NT2/D1 (cell line): ENCODE results near the gene MDGA2.
A peak's percentile ranks its signal among the peaks of the same experiment; 100 is the strongest.

Source experiments
- DNase-seq: peaks from one replicate; pipeline ENCODE4 v3.0.0-alpha.2; 2011; ENCODE audit warnings: low read depth, low spot score
- H3K27me3 ChIP-seq: 2 replicates; pipeline ENCODE4 v1.6.0; 2011; ENCODE audit warnings: mild to moderate bottlenecking; ENCODE audit not compliant: insufficient read length, insufficient read depth
- H3K36me3 ChIP-seq: 2 replicates; pipeline ENCODE4 v1.6.1; 2011; ENCODE audit warnings: mild to moderate bottlenecking, low read length, mixed read lengths; ENCODE audit not compliant: insufficient read depth, insufficient read length
- H3K4me1 ChIP-seq: 2 replicates; pipeline ENCODE4 v1.5.1; 2011; ENCODE audit not compliant: insufficient read depth, insufficient read length
- H3K4me3 ChIP-seq: 2 replicates; pipeline ENCODE4 v1.5.1; 2011; ENCODE audit warnings: low read depth; ENCODE audit not compliant: insufficient read length
- H3K9ac ChIP-seq: 2 replicates; pipeline ENCODE4 v1.6.0; 2011; ENCODE audit warnings: low read depth; ENCODE audit not compliant: insufficient read length
- H3K9me3 ChIP-seq: 2 replicates; pipeline ENCODE4 v1.5.1; 2011; ENCODE audit warnings: mild to moderate bottlenecking, low read length; ENCODE audit not compliant: insufficient read depth
- SUZ12 ChIP-seq: IDR thresholded peaks from 2 replicates; pipeline ENCODE4 v1.6.1; 2011; ENCODE audit not compliant: insufficient read length, insufficient read depth; ENCODE audit errors: extremely low read depth
- YY1 ChIP-seq: IDR thresholded peaks from 2 replicates; pipeline ENCODE4 v1.6.1; 2011; ENCODE audit not compliant: insufficient read length, insufficient read depth
- ZNF274 ChIP-seq: IDR thresholded peaks from 2 replicates; pipeline ENCODE4 v1.6.1; 2011; ENCODE audit warnings: mild to moderate bottlenecking, low read depth, low read length

Gene MDGA2

DNA sequence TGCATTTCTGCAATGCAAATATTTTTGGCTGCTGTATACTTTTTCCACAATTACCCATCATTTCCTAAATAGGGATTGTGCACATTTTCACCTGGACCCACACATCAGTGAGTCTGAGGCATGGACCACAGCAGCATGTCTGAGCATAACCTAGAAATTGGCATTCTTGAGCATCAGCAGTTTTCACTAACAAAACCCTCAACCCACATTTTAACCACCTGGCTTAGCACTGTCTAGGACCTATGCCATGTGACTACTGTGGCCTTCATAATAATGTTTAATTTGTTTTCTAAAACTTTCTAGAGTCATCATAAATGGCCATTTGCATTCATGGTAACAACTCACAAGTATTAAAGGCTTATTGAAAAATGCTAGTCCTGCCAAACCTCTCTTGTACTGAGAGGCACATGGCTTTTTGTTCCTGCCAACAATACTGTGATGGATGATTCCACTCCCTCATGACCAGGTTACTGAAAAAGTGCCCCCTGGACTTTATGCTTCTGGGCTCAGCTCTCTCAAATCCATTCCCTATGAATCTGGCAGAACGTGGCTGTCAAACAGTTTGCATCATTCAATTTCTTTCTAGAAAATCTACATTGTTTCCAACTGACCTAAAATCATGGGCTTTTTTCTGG, 240.0 kb downstream of the MDGA2 start:
- Histone ChIP-seq H3K4me3 (no peak overlapping the region), H3K9ac (no peak overlapping the region), H3K4me1 (no peaks in the 10 kb centered on the region), H3K9me3 (no peaks in the 10 kb centered on the region), H3K36me3 (no peaks in the 10 kb centered on the region), H3K27me3 (no peaks in the 10 kb centered on the region)
- DNase-seq = no peak
- TF ChIP-seq YY1 = no peak
- no peak for TF ChIP-seq ZNF274
- no peak for TF ChIP-seq SUZ12

DNA sequence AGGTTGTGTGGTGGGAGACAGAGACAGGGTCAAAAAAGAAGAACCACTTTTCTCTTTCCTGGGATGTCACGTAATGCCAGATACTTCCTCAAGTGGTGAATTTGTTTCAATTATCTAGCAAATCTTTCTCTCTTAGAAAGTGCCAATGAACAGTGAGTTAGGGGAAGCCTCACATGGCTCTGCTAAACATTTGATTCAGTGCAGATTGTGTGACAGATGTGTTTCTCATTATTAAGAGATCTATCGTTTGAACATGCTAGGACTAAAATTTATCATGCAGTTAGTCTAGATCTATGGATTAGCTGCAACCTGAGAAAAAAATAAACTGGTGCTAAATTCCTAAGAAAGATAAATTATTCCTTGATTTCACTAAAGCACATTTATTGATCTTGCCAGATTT, 247.8 kb downstream of the MDGA2 start:
- no peaks in the 10 kb centered on the region for H3K27me3 ChIP-seq
- no peaks in the 10 kb centered on the region for H3K4me1 ChIP-seq
- H3K36me3 ChIP-seq = no peaks in the 10 kb centered on the region
- no peak overlapping the region for H3K4me3 ChIP-seq
- H3K9me3 ChIP-seq = no peaks in the 10 kb centered on the region
- H3K9ac ChIP-seq = no peak overlapping the region
- DNase-seq = no peak
- TF ChIP-seq SUZ12 (no peak), ZNF274 (no peak), YY1 (no peak)

DNA sequence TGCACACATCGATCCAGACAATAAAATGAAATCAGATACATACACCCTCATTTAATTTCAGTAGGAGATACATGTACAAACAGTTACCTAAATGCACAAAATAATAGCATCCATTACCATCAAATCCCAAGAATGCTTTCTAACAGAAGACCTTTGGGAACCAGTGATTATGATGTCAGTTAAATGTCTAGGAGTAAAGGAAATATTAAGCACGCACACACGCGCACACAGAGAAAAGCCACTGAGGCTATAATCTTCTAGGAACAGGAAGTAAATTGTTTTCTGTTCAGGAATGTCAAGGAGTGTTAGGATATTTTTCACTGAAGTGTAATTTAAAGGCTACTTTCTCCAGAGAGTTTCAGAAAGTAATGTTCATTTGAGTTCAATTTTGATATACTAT, 250.1 kb downstream of the MDGA2 start:
- Histone ChIP-seq H3K9me3 (no peaks in the 10 kb centered on the region), H3K4me3 (no peak overlapping the region), H3K9ac (no peak overlapping the region), H3K4me1 (no peaks in the 10 kb centered on the region), H3K36me3 (no peaks in the 10 kb centered on the region), H3K27me3 (no peaks in the 10 kb centered on the region)
- no peak for DNase-seq
- no peak for TF ChIP-seq SUZ12
- TF ChIP-seq YY1 = no peak
- TF ChIP-seq ZNF274 = no peak

DNA sequence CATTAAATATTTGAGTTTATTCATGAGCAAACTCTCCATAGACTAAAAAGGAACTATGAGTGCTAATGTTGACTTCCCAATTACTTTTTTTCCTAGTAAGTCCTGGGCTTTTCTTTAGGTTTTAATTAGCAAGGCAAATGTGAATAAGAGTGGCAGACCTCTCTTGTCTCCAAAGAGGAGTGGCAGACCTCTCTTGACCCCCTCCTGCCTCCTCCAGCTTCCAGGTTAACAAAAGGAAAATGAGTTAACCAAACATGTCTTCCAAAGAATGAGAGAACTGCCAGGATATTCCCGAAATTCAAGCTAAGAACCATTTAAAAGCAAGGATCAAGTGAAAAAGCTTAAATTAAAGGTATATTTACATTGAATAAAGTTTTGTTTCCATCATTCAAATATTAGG, 253.2 kb downstream of the MDGA2 start:
- H3K9ac ChIP-seq = no peak overlapping the region
- no peaks in the 10 kb centered on the region for H3K27me3 ChIP-seq
- H3K36me3 ChIP-seq = no peaks in the 10 kb centered on the region
- no peak for TF ChIP-seq YY1
- TF ChIP-seq ZNF274 = no peak
- no peak overlapping the region for H3K4me3 ChIP-seq
- H3K9me3 ChIP-seq = no peaks in the 10 kb centered on the region
- peak; percentile 25 for DNase-seq
- H3K4me1 ChIP-seq = no peaks in the 10 kb centered on the region

DNA sequence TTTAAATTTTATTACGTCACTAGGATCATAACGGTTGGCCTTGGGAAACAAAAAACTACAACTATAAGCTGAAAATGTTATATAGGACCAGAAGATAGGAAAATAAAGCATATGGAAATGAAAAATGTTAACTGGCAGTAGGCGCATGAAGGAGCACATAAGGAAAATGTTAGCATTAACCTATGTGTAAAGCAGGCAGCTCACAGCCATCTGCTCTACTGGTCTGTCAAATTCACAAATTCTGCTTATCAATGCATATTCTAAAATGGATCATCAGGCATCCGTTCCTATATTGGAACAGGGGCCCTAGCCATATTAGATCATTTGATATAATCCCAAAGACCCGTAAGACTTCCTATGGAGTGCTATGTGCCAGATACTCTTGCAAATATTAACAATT, 263.9 kb downstream of the MDGA2 start:
- TF ChIP-seq YY1 (no peak), SUZ12 (no peak), ZNF274 (no peak)
- Histone ChIP-seq H3K9me3 (no peaks in the 10 kb centered on the region), H3K4me3 (no peak overlapping the region), H3K36me3 (no peaks in the 10 kb centered on the region), H3K4me1 (no peaks in the 10 kb centered on the region), H3K9ac (no peak overlapping the region), H3K27me3 (no peaks in the 10 kb centered on the region)
- DNase-seq = no peak

DNA sequence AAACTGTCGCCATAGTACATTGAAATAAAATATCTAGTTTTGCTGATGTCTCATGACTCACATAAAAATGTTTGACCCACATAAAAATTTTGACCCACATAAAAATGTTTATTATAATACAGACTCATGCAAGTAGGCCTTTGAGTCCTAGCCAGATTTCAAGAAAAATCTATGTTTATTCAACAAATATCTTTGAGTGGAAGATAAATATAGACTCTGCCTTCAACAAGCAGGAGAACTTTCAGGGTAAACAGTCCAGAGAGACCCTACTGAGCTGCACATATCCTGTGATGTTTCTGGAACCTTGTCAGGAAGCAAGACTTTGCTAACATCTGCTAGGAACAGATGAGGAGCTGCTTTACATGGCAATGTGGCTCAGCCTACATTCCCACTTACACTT, 283.1 kb downstream of the MDGA2 start:
- TF ChIP-seq ZNF274 = no peak
- no peak for TF ChIP-seq SUZ12
- TF ChIP-seq YY1 = no peak
- H3K9me3 ChIP-seq = no peaks in the 10 kb centered on the region
- H3K36me3 ChIP-seq = no peaks in the 10 kb centered on the region
- H3K9ac ChIP-seq = no peak overlapping the region
- H3K4me3 ChIP-seq = no peak overlapping the region
- no peak for DNase-seq
- H3K27me3 ChIP-seq = peaks cover 21% of the 10 kb centered on the region
- H3K4me1 ChIP-seq = no peaks in the 10 kb centered on the region

DNA sequence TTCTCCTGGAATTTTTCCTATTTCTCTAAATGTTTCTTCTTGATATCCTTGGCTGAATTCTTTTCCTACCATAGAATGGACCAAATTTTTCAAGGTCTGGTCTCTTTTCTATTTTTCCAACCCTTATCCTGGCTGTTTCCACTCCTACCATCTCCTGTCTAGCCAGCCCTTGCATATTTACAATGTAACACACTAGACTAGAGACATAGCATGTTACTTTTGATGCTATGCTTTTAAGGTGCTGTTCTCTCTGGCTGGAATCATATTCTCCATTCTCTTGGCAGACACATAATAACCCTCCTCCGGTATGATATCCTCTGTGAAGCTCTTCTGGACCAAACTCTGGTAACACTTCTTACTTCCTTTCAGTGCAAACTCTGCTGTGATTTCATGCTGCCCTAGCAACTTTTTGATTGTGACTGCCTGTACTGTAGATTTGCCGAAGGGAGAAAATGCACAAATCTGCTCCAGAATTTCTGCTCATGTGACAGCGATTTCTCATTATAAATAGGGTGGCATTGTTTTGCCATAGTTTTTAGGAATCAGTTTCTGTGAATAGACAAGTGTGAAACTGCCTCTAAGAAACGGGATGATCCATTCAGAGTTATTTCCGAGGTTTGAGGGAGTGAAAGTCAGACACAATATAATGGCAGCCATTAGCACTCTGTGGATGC, 284.4 kb downstream of the MDGA2 start:
- Histone ChIP-seq H3K27me3 (peaks cover 21% of the 10 kb centered on the region), H3K36me3 (no peaks in the 10 kb centered on the region), H3K9me3 (no peaks in the 10 kb centered on the region), H3K4me1 (no peaks in the 10 kb centered on the region), H3K4me3 (no peak overlapping the region), H3K9ac (no peak overlapping the region)
- DNase-seq = no peak
- TF ChIP-seq ZNF274 (no peak), SUZ12 (no peak), YY1 (no peak)
